Endothelial cell (in vitro differentiated cells): ENCODE measurements around the gene IL1RAPL1. TPM values are rescaled to one million over a fixed set of nuclear protein-coding genes. Genes with fewer than 3 reads are reported as not detected.

Experiments used
- DNase-seq: peaks from one replicate; pipeline ENCODE4 v3.0.0; 2021; ENCODE audit warnings: low spot score
- H3K27ac Mint-ChIP-seq: one replicate; pipeline ENCODE4 v1.8.0; 2021; ENCODE audit warnings: mixed read lengths, inconsistent platforms; ENCODE audit not compliant: unreplicated experiment
- H3K27me3 Mint-ChIP-seq: one replicate; pipeline ENCODE4 v1.8.0; 2021; ENCODE audit warnings: mild to moderate bottlenecking, moderate library complexity, mixed read lengths, inconsistent platforms; ENCODE audit not compliant: unreplicated experiment
- H3K36me3 Mint-ChIP-seq: one replicate; pipeline ENCODE4 v1.8.0; 2021; ENCODE audit warnings: mild to moderate bottlenecking, low read depth, mixed read lengths, inconsistent platforms; ENCODE audit not compliant: unreplicated experiment
- H3K4me1 Mint-ChIP-seq: one replicate; pipeline ENCODE4 v1.8.0; 2021; ENCODE audit warnings: mild to moderate bottlenecking, mixed read lengths, inconsistent platforms; ENCODE audit not compliant: unreplicated experiment
- H3K4me3 Mint-ChIP-seq: one replicate; pipeline ENCODE4 v1.8.0; 2021; ENCODE audit warnings: mild to moderate bottlenecking, mixed read lengths, inconsistent platforms; ENCODE audit not compliant: unreplicated experiment
- H3K9me3 Mint-ChIP-seq: one replicate; pipeline ENCODE4 v1.8.0; 2021; ENCODE audit warnings: mixed read lengths, inconsistent platforms; ENCODE audit not compliant: unreplicated experiment
- CTCF ChIP-seq: fragments of 200-600 bp; sonication (generic); IDR thresholded peaks from one replicate; pipeline ENCODE4 v1.5.0; 2021; ENCODE audit warnings: antibody characterized with exemption; ENCODE audit not compliant: unreplicated experiment
- total RNA-seq: library from RNA; stranded (reverse); fragmentation: NEBNext Ultra II Directional; extraction: Animal tissue kit (Norgen Biotek cat#: 25700); gene quantifications from one replicate; pipeline ENCODE4 v1.2.1, GENCODE V29; 2021; ENCODE audit not compliant: unreplicated experiment

The IL1RAPL1 gene
- total RNA-seq, 1 donor from 2014 or later, result 0.18 TPM

GRCh38 chrX:29491659-29492058, 904.4 kb downstream of the IL1RAPL1 start:
- H3K9me3 Mint-ChIP-seq, result no peaks in the 10 kb centered on the region
- H3K4me3 Mint-ChIP-seq, result no peak overlapping the region
- H3K4me1 Mint-ChIP-seq, result no peaks in the 10 kb centered on the region
- no peaks in the 10 kb centered on the region for H3K36me3 Mint-ChIP-seq
- H3K27ac Mint-ChIP-seq, result no peak overlapping the region
- no peak for TF ChIP-seq CTCF
- no peaks in the 10 kb centered on the region for H3K27me3 Mint-ChIP-seq
- no peak for DNase-seq

GRCh38 chrX:29496636-29497180, 909.5 kb downstream of the IL1RAPL1 start:
- Mint-ChIP-seq H3K36me3 (no peaks in the 10 kb centered on the region), H3K9me3 (no peaks in the 10 kb centered on the region), H3K27me3 (no peaks in the 10 kb centered on the region), H3K27ac (no peak overlapping the region), H3K4me1 (no peaks in the 10 kb centered on the region), H3K4me3 (no peak overlapping the region)
- no peak for DNase-seq
- no peak for TF ChIP-seq CTCF

- no peak overlapping the region for H3K27ac Mint-ChIP-seq
- H3K27me3 Mint-ChIP-seq, result no peaks in the 10 kb centered on the region
- no peak overlapping the region for H3K4me3 Mint-ChIP-seq
- no peaks in the 10 kb centered on the region for H3K4me1 Mint-ChIP-seq
- DNase-seq, result no peak
- TF ChIP-seq CTCF, result no peak
- no peaks in the 10 kb centered on the region for H3K36me3 Mint-ChIP-seq
- H3K9me3 Mint-ChIP-seq, result no peaks in the 10 kb centered on the region
Observed at GRCh38 chrX:29506729-29507128, 919.5 kb downstream of the IL1RAPL1 start.

GRCh38 chrX:29518100-29518499, 930.9 kb downstream of the IL1RAPL1 start:
- no peak for TF ChIP-seq CTCF
- no peak for DNase-seq
- Mint-ChIP-seq H3K27ac (no peak overlapping the region), H3K27me3 (no peaks in the 10 kb centered on the region), H3K9me3 (no peaks in the 10 kb centered on the region), H3K4me3 (no peak overlapping the region), H3K36me3 (no peaks in the 10 kb centered on the region), H3K4me1 (no peaks in the 10 kb centered on the region)

GRCh38 chrX:29528281-29528680, 941.0 kb downstream of the IL1RAPL1 start:
- H3K36me3 Mint-ChIP-seq, result no peaks in the 10 kb centered on the region
- peaks cover 2% of the 10 kb centered on the region for H3K27me3 Mint-ChIP-seq
- no peaks in the 10 kb centered on the region for H3K9me3 Mint-ChIP-seq
- DNase-seq, result no peak
- no peak for TF ChIP-seq CTCF
- H3K4me1 Mint-ChIP-seq, result no peaks in the 10 kb centered on the region
- H3K4me3 Mint-ChIP-seq, result no peak overlapping the region
- H3K27ac Mint-ChIP-seq, result no peak overlapping the region
